OCI-LY1 (cell line): ENCODE data around the gene CNNM4.
A peak's percentile ranks its signal among the peaks of the same experiment; 100 is the strongest.

ENCODE experiments used
- H2AFZ ChIP-seq: fragments of 200-600 bp; sonication (generic), shearing (Covaris generic); 2 replicates; pipeline ENCODE4 v1.6.0; 2014; ENCODE audit warnings: antibody characterized with exemption, mild to moderate bottlenecking, low read length
- H3F3A ChIP-seq: fragments of 200-600 bp; sonication (generic), shearing (Covaris generic); 2 replicates; pipeline ENCODE4 v1.6.0; 2014; ENCODE audit warnings: mild to moderate bottlenecking, antibody characterized with exemption, low read length, moderate library complexity; ENCODE audit not compliant: insufficient read depth
- H3K27ac ChIP-seq: fragments of 200-600 bp; sonication (generic); 2 replicates; pipeline ENCODE4 v1.5.1; 2014; ENCODE audit warnings: low read length, mixed run types, mild to moderate bottlenecking, low read depth; ENCODE audit not compliant: poor library complexity, severe bottlenecking
- H3K27me3 ChIP-seq: fragments of 200-600 bp; sonication (generic); 2 replicates; pipeline ENCODE4 v1.6.0; 2014; ENCODE audit warnings: antibody characterized with exemption, mild to moderate bottlenecking, low read length, moderate library complexity; ENCODE audit not compliant: insufficient read depth
- H3K36me3 ChIP-seq: fragments of 200-600 bp; sonication (generic); 2 replicates; pipeline ENCODE4 v1.6.1; 2014; ENCODE audit warnings: mild to moderate bottlenecking, antibody characterized with exemption, low read length, moderate library complexity, mixed read lengths; ENCODE audit not compliant: insufficient read depth
- H3K4me1 ChIP-seq: fragments of 200-600 bp; sonication (generic); 2 replicates; pipeline ENCODE4 v1.5.1; 2014; ENCODE audit warnings: mild to moderate bottlenecking, low read length, moderate library complexity; ENCODE audit not compliant: insufficient read depth, severe bottlenecking
- H3K4me2 ChIP-seq: fragments of 200-600 bp; sonication (generic), shearing (Covaris generic); 2 replicates; pipeline ENCODE4 v1.6.1; 2014; ENCODE audit warnings: low read length
- H3K4me3 ChIP-seq: fragments of 200-600 bp; sonication (generic); 2 replicates; pipeline ENCODE4 v1.5.1; 2014; ENCODE audit warnings: low read length, low read depth, mild to moderate bottlenecking, mixed read lengths; ENCODE audit not compliant: poor library complexity, severe bottlenecking
- H3K79me2 ChIP-seq: fragments of 200-600 bp; shearing (Covaris generic); 2 replicates; pipeline ENCODE4 v1.6.1; 2016; ENCODE audit warnings: mixed run types, low read length, mixed read lengths; ENCODE audit not compliant: insufficient read depth
- H3K9ac ChIP-seq: fragments of 200-600 bp; sonication (generic), shearing (Covaris generic); 2 replicates; pipeline ENCODE4 v1.6.1; 2014; ENCODE audit warnings: mild to moderate bottlenecking, low read length, mixed read lengths
- H3K9me2 ChIP-seq: fragments of 200-600 bp; sonication (generic), shearing (Covaris generic); 2 replicates; pipeline ENCODE4 v1.6.1; 2014; ENCODE audit warnings: low read depth, mild to moderate bottlenecking, low read length, mixed read lengths
- H3K9me3 ChIP-seq: fragments of 200-600 bp; shearing (Covaris generic); 2 replicates; pipeline ENCODE4 v1.6.1; 2014; ENCODE audit warnings: low read length, mixed read lengths
- H4K20me1 ChIP-seq: fragments of 200-600 bp; sonication (generic), shearing (Covaris generic); 2 replicates; pipeline ENCODE4 v1.6.0; 2016; ENCODE audit warnings: mild to moderate bottlenecking, low read length; ENCODE audit not compliant: insufficient read depth
- CTCF ChIP-seq: fragments of 200-600 bp; sonication (generic), shearing (Covaris generic); IDR thresholded peaks from 2 replicates; pipeline ENCODE4 v1.5.1; 2017; ENCODE audit warnings: mild to moderate bottlenecking, antibody characterized with exemption, low read length, moderate library complexity, mixed read lengths
- EZH2 ChIP-seq: fragments of 200-600 bp; sonication (generic), shearing (Covaris generic); IDR thresholded peaks from 2 replicates; pipeline ENCODE4 v1.8.0; 2017; ENCODE audit warnings: borderline replicate concordance, mixed run types, mild to moderate bottlenecking, antibody characterized with exemption, low read length, moderate library complexity, mixed read lengths

The CNNM4 gene

GRCh38 chr2:96768083-96768561 lies 7.4 kb downstream of the CNNM4 start:
- TF ChIP-seq EZH2 (no peak), CTCF (no peak)
- no peak overlapping the region for H2AFZ ChIP-seq
- no peaks in the 10 kb centered on the region for H3K9me3 ChIP-seq
- no peak overlapping the region for H3K27ac ChIP-seq
- peaks cover 31% of the 10 kb centered on the region for H3K4me1 ChIP-seq
- H3K36me3 ChIP-seq, result no peaks in the 10 kb centered on the region; the same call in 1 of the 2 replicates
- peak overlapping the region; percentile 39; the same call in 1 of the 2 replicates for H3K4me2 ChIP-seq
- H3F3A ChIP-seq, result no peaks in the 10 kb centered on the region
- H3K27me3 ChIP-seq, result no peaks in the 10 kb centered on the region
- H3K9ac ChIP-seq, result no peak overlapping the region
- no peak overlapping the region for H3K4me3 ChIP-seq
- no peaks in the 10 kb centered on the region for H3K79me2 ChIP-seq
- no peaks in the 10 kb centered on the region for H4K20me1 ChIP-seq
- H3K9me2 ChIP-seq, result no peaks in the 10 kb centered on the region

- H3K4me1 ChIP-seq, result peaks cover 31% of the 10 kb centered on the region
- no peak overlapping the region for H3K4me3 ChIP-seq
- H3K27me3 ChIP-seq, result no peaks in the 10 kb centered on the region
- no peak overlapping the region for H2AFZ ChIP-seq
- no peaks in the 10 kb centered on the region for H4K20me1 ChIP-seq
- no peaks in the 10 kb centered on the region for H3K79me2 ChIP-seq
- H3F3A ChIP-seq, result no peaks in the 10 kb centered on the region
- no peaks in the 10 kb centered on the region for H3K9me3 ChIP-seq
- no peak overlapping the region for H3K9ac ChIP-seq
- no peaks in the 10 kb centered on the region for H3K9me2 ChIP-seq
- TF ChIP-seq EZH2, result no peak
- TF ChIP-seq CTCF, result no peak
- H3K36me3 ChIP-seq, result no peaks in the 10 kb centered on the region; the same call in 1 of the 2 replicates
- no peak overlapping the region for H3K27ac ChIP-seq
- no peak overlapping the region for H3K4me2 ChIP-seq
Measured at GRCh38 chr2:96769814-96770213, 9.1 kb downstream of the CNNM4 start.

GRCh38 chr2:96770442-96771202 lies 9.9 kb downstream of the CNNM4 start:
- no peaks in the 10 kb centered on the region for H3K9me3 ChIP-seq
- H3F3A ChIP-seq, result no peaks in the 10 kb centered on the region
- no peaks in the 10 kb centered on the region for H3K79me2 ChIP-seq
- no peaks in the 10 kb centered on the region; the same call in 1 of the 2 replicates for H3K36me3 ChIP-seq
- TF ChIP-seq EZH2 (no peak), CTCF (no peak)
- H3K9me2 ChIP-seq, result no peaks in the 10 kb centered on the region
- no peak overlapping the region for H3K27ac ChIP-seq
- no peak overlapping the region for H3K9ac ChIP-seq
- no peak overlapping the region for H2AFZ ChIP-seq
- H3K4me2 ChIP-seq, result no peak overlapping the region
- no peaks in the 10 kb centered on the region for H3K27me3 ChIP-seq
- peaks cover 31% of the 10 kb centered on the region for H3K4me1 ChIP-seq
- no peak overlapping the region for H3K4me3 ChIP-seq
- H4K20me1 ChIP-seq, result no peaks in the 10 kb centered on the region
